OCI-LY3 (cell line): ENCODE results near the gene LCORL.

ENCODE experiments used
- EZH2phosphoT487 ChIP-seq: fragments of 200-600 bp; shearing (Covaris generic); IDR thresholded peaks from 2 replicates; pipeline ENCODE4 v1.6.1; 2018; ENCODE audit warnings: antibody characterized with exemption, mixed run types, low read depth
- TF ChIP-seq, protein P1 (sequence below): fragments of 200-600, 300-600 bp; sonication (generic); IDR thresholded peaks from 2 replicates; pipeline ENCODE4 v1.5.1; 2014; ENCODE audit warnings: antibody characterized with exemption, low read length, low read depth

DNA sequence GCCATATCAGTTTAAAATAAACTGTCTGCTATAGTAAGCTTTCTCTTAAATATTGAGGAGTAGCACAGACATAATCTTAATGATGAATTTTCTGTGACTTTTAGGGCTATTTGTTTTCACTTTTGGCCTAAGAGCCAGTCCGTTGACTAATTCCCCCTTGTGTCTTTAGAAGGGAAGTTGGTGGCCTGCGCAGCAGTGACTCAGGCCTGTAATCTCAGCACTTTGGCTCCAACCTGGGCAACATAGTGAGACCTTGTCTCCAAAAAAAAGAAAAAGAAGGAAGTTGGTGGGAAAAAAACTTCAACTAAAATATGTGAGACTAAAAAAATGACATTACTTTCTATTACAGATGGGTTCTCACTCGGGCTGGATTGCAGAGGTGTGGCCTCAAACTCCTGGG lies 207.4 kb downstream of the LCORL start:
- TF ChIP-seq, protein P1, sequence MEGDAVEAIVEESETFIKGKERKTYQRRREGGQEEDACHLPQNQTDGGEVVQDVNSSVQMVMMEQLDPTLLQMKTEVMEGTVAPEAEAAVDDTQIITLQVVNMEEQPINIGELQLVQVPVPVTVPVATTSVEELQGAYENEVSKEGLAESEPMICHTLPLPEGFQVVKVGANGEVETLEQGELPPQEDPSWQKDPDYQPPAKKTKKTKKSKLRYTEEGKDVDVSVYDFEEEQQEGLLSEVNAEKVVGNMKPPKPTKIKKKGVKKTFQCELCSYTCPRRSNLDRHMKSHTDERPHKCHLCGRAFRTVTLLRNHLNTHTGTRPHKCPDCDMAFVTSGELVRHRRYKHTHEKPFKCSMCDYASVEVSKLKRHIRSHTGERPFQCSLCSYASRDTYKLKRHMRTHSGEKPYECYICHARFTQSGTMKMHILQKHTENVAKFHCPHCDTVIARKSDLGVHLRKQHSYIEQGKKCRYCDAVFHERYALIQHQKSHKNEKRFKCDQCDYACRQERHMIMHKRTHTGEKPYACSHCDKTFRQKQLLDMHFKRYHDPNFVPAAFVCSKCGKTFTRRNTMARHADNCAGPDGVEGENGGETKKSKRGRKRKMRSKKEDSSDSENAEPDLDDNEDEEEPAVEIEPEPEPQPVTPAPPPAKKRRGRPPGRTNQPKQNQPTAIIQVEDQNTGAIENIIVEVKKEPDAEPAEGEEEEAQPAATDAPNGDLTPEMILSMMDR, result no peak
- no peak for TF ChIP-seq EZH2phosphoT487
